Suppressor macrophage (primary cell): ENCODE measurements around the gene TGFBR3L.

Experiments
- DNase-seq, 4 experiments: peaks; one replicate each; pipeline ENCODE4 v3.0.0-alpha.2; 2020 to 2022

TGFBR3L gene

GRCh38 chr19:7928334-7928706, 13.7 kb downstream of the TGFBR3L start:
- DNase-seq = no peak

GRCh38 chr19:7928741-7929701, 14.4 kb downstream of the TGFBR3L start:
- peak; percentile 41 to 73 (median 56) for DNase-seq

DNA sequence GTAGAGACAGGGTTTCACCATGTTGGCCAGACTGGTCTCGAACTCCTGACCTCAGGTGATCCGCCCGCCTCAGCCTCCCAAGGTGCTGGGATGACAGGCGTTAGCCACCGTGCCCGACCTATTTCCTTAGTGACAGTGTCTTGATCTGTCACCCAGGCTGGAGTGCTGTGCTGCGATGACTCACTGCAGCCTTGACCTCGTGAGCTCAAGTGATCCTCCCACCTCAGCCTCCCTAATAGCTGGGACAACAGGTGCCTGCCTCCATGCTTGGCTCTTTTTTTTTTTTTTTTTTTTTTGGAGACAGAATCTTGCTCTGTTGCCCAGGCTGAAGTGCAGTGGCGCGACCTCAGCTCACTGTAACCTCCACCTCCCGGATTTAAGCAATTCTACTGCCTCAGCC, 15.4 kb downstream of the TGFBR3L start:
- DNase-seq = peak in 3 of 4 experiments; percentile 31 to 44 (median 38)

DNA sequence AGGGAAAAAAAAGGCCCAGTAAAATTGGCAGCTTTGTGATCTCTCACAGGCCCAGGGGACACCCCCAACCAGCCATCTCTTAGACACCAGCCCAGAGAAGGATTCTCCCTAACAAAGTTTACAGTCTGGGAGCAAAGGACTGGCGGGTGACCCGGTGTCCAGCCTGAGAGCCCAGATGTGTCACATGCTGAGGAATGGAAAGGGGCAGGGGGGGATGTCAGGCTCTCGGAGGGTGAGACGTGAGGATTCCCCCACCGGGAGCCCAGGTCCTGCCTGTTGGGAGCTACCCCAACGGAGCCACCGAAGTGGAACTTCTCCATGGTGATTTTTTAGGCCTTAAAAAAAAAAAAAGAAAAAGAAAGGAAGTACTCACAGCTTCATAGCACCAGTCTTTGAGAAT, 16.1 kb downstream of the TGFBR3L start:
- no peak for DNase-seq

DNA sequence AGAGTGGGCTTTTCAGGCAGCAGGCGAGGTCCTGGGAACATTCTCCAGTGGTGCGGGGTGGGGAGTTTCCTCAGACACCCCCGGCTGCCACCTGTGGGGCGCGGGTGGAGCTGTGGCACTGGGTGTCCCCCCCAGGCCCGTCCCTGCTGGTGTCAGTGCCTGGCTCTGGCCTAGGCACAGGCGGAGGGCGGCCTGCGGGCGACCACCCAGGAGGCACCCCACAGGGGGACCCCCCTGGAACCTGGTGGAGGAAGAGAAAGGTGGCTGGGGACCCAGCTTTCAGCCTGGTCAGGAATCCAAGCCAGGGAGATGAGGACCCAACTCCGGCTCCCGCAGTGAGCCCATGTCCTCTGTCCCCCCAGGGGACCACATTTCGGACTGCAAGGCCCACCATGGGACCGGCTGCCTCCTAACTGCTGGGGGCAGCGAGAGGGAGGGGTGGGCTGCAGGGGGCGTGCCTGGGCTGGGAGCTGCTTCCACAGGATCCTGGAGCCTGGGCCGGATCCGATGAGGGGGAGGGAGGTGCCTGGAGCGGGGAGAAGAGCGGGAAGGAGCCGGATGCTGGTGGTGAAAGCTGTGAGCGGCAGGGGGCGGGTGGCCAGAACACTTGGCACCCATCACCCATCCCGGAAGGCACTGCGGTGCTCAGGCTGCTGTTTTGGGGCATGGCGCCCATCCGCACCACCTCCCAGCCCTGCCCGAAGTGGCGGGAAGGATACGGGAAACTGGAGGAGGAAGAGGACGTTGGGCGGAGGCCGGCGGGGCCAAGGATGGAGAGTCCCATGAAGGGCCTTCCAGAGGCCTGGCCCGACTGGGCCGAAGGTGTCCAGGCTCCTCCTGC, 16.8 kb downstream of the TGFBR3L start:
- peak in 1 of 4 experiments; percentile 1 for DNase-seq

DNA sequence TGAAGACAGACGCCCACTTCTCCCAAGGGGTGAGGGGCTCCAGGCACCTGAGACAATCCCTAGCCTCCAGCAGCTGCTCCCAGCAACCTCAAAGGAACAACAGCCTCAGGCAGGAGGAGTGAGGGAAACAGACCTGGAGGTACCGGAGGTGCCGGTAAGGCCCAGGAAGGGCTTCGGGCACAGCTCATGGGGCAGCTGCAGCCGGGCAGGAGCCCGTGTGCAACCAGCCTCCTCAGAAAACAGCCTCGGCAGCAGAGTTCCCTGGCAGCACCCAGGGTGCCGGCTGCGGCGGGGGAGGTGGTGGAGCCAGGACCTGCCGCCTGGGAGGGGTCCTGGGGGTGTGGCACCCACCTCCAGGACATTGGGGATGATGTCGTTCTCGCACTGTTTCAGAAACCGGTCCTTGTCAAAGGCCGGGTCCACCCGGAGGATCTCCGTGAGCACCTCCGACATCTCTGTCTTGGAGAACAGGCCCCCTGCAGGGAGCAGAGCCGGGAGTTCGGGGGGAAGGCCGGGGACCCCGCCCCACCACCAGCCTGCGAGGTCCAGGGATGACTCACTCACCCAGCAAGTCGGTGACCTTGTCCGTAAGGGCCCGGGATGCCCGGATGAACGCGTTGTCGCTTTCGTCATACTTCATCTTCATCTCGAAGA, 17.8 kb downstream of the TGFBR3L start:
- DNase-seq = peak in 1 of 4 experiments; percentile 1

DNA sequence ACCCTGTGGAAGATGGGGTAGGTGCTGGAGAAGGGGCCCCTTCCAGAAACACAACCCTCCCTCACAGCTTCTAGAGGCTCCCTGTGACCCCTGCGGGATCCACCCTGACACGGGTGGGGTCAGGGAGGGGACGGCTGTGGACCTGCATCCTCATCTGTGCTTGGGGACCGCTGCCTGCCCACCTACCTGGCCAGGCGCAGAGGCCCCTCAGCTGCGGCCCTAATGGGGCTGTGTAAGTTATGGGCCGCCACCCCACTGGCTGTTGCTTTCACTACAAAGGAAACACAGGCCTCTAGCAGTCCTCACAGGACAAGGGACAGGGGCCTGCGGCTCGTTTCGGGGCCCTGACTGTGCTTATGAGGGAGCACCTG, 18.3 kb downstream of the TGFBR3L start:
- peak in 1 of 4 experiments; percentile 1 for DNase-seq

GRCh38 chr19:7933411-7933810, 18.8 kb downstream of the TGFBR3L start:
- DNase-seq = peak in 1 of 4 experiments; percentile 2

GRCh38 chr19:7933828-7934725, 19.4 kb downstream of the TGFBR3L start:
- peak in 1 of 4 experiments; percentile 1 for DNase-seq

DNA sequence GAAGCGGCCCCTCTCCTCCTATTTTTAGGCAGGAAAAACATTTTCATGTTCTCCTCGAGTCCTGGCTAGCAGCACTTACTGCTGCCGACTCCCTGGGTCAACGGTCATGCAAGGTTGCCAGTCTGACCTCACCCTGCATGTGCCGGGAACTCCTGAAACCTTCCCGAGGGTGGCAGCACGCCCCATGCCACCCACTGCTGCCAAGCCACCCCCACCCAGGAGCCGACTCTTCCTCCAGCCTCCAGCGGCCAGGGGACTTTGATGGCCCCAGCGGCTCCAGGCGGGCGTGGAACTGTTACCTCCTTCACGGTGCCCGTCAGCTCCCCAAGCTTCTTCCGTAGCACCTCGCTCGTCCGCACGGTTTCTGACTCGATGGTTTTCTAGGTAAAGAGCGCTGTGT, 20.1 kb downstream of the TGFBR3L start:
- peak in 1 of 4 experiments; percentile 1 for DNase-seq

GRCh38 chr19:7940841-7941240, 26.2 kb downstream of the TGFBR3L start:
- no peak for DNase-seq

DNA sequence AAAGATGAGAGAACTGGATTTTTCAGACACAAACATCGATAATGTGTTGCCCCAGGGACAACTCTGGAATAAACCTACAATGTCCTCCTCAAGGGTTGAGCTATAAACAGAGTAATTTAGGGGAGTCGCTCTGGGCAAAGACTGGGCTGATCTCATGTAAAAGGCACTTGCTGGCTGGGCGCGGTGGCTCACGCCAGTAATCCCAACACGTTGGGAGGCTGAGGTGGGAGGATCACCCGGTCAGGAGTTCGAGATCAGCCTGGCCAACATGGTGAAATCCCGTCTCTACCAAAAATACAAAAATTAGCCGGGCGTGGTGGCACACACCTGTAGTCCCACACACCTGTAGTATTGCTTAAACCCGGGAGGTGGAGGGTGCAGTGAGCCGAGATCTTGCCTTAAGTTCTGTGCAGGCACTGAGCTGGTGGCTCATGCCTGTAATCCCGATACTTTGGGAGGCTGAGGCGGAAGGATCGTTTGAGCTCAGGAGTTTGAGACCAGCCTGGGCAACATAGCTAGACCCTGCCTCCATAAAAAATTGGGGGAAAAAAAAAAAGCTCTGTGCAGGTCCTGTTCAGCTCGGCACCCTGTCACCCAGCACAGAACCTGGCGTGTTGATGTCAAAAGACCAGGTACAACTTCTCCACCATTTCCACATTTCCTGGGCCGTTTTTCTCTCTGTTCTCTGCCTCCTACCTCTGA, 27.4 kb downstream of the TGFBR3L start:
- no peak for DNase-seq

GRCh38 chr19:7942981-7943443, 28.4 kb downstream of the TGFBR3L start:
- DNase-seq = peak in 1 of 4 experiments; percentile 11

GRCh38 chr19:7943444-7944176, 29.0 kb downstream of the TGFBR3L start, which contains the start of gene TIMM44:
Gene TIMM44 (minus strand): TSS chr19:7943666. CDS start chr19:7943651, 15 bp downstream.
- DNase-seq = peak; percentile 99 to 100 (median 100)

DNA sequence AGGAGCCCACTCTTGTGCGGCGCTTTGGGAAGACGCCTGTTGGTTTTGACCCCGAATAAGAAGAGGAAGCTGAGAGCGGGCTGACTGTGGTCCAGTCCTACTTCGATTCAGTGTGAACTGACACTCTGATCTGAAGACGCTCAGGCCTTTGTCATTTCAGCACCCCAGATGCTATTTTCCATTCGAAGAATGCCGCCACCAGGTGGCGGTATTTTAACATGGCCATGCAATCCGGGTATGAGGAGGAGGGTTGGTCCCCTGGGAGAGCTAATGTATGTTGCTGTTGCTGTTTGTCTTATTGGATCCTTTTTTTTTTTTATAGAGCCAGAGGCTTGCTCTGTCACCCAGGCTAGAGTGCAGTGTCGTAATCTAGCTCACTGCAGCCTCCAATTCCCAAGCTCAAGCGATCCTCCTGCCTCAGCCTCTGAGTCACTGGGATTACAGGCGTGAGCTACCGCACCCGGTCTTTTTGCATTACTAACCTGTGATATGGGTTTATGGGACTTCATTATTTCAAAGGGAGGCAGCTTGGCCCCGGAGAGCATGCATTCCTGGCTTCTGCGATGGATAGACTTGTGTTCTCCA, 29.6 kb downstream of the TGFBR3L start:
- DNase-seq = peak; percentile 94 to 96 (median 95)

DNA sequence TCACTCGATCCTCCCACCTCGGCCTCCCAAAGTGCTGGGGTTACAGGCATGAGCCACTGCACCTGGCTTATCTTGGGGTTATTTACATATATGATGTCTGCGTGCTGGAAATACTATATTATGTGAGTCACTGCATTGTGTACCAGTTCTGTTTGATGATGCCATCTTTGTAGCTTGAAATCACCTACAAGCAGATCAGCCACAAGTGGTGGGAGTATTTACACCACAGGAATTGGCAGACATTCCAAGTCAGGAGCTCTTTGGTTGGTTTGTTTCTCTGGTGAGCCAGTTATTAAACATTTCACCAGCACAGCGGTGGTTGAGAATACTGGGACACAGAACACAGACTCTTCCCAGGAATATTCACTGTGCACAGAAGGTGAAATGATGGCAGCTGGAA, 33.3 kb downstream of the TGFBR3L start:
- DNase-seq = peak in 1 of 4 experiments; percentile 14

DNA sequence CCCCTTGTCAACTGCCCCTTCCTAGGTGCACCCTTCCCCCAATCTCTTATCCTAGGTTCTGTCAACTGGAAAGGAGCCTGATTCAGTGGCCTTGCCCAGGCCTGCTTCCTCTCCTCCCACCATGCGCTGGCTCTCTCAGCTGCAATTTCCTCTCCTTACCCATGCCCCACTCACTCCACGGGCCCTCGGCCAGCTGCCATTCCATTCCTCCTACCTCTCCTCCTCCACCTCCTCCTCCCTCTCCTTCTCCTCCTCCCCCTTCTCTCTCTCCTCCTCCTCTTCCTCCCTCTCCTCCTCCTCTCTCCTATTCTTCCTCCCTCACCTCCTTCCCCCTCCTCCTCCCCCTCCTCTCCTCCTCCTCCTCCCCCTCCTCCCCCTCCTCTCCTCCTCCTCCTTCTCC, 38.4 kb downstream of the TGFBR3L start:
- peak; percentile 29 to 73 (median 54) for DNase-seq

GRCh38 chr19:7953576-7953975, 38.9 kb downstream of the TGFBR3L start:
- no peak for DNase-seq

- DNase-seq = no peak
These were observed 41.1 kb downstream of the TGFBR3L start for GRCh38 chr19:7955696-7956095.

- DNase-seq = peak in 1 of 4 experiments; percentile 4
These were observed 44.6 kb downstream of the TGFBR3L start for GRCh38 chr19:7959211-7959610.
